OCI-LY1 (cell line): Measurements from ENCODE around the gene AP1B1.

Experiments used
- CTCF ChIP-seq: fragments of 200-600 bp; sonication (generic), shearing (Covaris generic); IDR thresholded peaks from 2 replicates; pipeline ENCODE4 v1.5.1; 2017; ENCODE audit warnings: mild to moderate bottlenecking, antibody characterized with exemption, low read length, moderate library complexity, mixed read lengths
- EZH2 ChIP-seq: fragments of 200-600 bp; sonication (generic), shearing (Covaris generic); IDR thresholded peaks from 2 replicates; pipeline ENCODE4 v1.8.0; 2017; ENCODE audit warnings: borderline replicate concordance, mixed run types, mild to moderate bottlenecking, antibody characterized with exemption, low read length, moderate library complexity, mixed read lengths

GRCh38 chr22:29346659-29347058 lies 41.7 kb downstream of the AP1B1 start:
- no peak for TF ChIP-seq EZH2
- TF ChIP-seq CTCF = no peak
